Measurements from ENCODE around the gene AKT2.

DNA sequence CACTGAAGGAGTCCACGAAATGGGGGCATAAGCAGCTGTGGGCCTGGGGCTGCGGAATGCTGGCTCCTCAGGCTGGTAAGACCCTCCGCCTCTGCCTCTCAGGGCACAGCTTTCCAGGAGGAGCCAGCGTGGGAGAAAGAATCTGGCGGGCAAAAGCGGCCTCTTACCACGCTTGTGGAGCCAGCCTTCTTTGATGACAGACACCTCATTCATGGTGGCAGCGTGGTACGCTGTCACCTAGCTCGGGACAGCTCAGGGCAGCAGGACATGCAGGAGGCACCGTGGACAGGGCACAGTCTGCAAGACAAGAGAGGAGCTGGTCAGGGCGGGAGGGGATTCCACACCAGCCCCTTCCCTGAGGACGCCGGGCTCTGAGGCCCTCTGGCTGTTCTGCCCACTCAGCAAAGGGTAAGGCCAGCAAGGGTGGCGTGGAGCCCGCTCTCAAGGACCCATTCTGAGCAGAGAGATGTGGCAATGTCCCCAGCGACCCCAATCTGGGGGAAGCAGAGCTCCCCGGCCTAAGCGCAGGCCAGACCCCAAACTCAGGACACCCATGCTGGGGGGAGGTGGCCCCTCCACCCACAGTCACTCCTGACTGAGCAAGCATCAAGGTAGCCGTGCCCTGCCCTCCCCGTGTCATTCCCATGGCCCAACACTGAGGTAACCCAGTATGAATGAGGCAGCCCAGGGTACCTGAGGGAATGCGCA, 19.9 kb downstream of the AKT2 start:
- no peak for TF ChIP-seq EZH2 (IDR thresholded peaks at IDR 0.05; ENCODE audit: low read depth)
- TF ChIP-seq CTCF (conservative IDR thresholded peaks at IDR 0.05): no peak

Data from PC-9 (cell line).